HG03432 (cell line): ENCODE data around the gene CD68.
"Not testable (repeated sequence)": the region's sequence is repeated elsewhere in the genome, so short reads cannot be mapped to it uniquely, and the experiment has no call there.

Experiments
- ATAC-seq: cut with Tn5 transposase; IDR thresholded peaks from one replicate; pipeline ENCODE4 v1.9.1; 2021; ENCODE audit warnings: mild to moderate bottlenecking, moderate library complexity; ENCODE audit not compliant: unreplicated experiment

CD68 gene

DNA sequence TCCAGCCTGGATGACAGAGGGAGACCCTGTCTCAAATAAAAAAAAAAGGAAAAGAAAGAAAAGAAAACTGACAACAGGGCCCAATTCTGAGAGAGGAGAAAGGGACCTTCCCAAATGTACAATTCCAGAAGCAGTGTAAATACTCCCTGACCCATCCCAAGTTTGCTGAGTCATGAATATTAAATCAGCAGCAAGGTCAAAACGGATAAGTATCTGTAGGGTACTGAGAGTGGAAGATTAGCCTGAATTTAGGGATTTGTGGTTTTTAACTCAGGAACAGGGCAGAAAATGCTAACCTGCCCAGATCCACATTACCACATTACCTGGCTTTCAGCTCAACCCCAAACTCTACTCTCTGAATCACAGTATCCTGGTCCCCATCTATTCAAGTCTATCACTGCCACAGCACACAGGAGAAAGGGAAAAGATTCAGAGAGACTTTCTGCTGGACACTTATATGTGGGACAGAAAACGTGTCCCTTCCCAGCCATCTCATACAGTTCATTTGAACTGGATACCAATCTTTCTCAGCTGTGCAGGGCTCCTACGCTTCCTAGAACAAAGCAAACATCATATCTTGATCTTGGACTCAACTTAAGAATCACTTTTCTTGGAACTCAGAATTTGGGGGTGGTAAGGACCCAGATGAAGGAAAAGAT, 32.3 kb downstream of the CD68 start:
- no peak for ATAC-seq

- no peak for ATAC-seq
Observed at GRCh38 chr17:7612294-7612640, 32.8 kb downstream of the CD68 start.

DNA sequence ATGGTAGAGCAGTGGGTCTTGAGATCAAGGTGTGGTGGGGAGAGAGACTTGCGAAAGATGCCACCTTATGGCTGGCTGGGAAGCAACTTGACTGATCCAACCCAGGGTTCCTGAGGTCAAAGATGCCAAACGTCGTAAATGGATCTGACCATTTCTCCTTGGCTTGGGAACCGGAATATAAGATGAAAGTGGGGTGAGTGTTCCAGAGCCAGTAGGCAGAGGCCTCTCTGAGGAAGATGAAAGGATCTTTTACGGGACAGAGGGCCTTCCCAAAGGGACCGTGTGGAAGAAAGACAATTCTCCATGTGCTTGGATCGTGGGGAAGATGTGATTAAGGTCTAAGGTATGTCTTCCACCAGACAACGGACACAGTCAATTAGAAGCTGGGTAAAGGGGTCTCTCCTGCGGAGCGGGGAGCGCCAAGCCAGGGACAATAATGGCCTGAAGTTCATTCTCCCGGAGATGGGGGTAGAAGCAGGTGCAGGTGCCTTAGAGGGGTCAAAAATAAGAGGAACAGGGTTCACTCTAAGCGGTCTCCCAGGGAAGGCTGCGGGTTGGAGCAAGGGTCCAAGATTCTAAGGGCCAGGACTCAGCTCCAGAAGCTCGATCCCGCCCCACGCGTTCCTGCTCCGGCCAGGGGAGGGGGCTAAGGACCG, 34.5 kb downstream of the CD68 start:
- no peak for ATAC-seq

GRCh38 chr17:7614425-7615264, 35.2 kb downstream of the CD68 start, which contains the start of gene FXR2:
Gene FXR2 (minus strand): TSS chr17:7614897. CDS start chr17:7614532, 365 bp downstream.
- peak; percentile 78 for ATAC-seq

DNA sequence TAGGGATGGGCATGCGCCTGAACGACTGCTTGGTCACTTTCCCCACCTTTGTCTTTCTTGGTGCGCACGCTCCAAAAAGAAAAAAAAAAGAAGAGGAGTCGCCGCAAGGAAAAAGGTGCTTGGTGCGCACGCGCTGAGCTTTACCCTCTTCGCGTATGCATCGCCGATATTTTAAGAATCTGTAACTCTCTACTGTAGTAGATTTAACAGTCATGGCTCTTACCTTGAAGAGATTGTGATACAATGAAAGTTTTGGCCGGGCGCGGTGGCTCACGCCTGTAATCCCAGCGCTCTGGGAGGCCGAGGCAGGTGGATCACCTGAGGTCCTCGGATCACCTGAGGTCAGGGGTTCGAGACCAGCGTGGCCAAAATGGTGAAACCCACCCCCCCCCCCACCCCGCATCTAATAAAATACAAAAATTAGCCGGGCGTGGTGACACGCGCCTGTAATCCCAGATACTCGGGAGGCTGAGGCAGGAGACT, 35.9 kb downstream of the CD68 start:
- ATAC-seq, result no peak

DNA sequence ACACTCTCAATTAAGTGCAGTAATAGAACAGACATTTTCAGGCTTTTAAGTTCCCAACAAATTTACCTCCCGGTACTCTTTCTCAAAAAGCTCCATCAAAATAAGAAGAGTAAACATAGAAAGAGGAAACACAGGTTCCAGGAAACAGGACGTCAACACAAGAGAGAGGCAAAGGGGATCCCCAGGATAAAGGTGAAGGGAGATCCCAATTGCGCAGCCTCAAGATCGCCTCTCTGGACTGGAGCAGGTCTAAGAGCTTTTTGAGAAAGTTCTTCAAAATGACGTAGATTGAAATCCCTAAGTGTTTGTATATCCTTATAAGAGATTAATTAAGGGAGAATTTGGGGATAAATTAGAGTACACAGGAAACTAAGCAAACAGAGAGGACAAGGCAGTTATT, 39.2 kb downstream of the CD68 start:
- no peak for ATAC-seq

DNA sequence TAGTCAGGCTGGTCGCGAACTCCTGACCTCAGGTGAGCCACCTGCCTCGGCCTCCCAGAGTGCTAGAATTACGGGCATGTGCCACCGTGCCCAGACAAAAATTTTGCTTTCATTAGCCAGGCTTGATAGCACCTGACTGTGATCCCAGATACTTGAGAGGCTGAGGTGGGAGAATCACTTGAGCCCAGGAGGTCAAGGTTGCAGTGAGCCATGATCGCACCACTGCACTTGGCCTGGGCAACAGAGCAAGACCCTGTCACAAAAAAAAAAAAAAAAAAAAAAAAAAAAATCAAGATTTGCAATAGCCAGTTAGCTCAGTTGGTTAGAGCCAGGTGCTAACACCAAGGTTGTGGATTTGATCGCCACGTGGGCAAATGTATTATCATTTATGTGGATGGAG, 41.4 kb downstream of the CD68 start:
- no peak for ATAC-seq

GRCh38 chr17:7623661-7624060, 44.2 kb downstream of the CD68 start:
- no peak for ATAC-seq

GRCh38 chr17:7625749-7626148, 46.3 kb downstream of the CD68 start:
- ATAC-seq, result not testable (repeated sequence)

- ATAC-seq, result no peak
Observed at GRCh38 chr17:7626307-7626706, 46.9 kb downstream of the CD68 start.

DNA sequence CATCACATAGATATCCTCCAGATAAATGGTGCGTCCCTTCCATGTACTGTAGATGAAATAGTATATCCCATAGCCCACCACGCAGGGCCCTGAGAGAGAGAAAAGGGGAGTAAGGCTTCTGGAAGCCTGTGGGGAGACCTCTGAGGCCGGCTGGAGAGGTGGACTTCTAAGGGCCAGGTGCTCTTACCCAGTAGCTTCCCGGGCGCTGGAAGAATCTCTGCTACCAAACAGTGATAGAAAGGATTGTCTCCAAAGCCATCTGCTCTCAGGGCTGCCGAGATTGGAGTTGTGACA, 47.5 kb downstream of the CD68 start:
- peak; percentile 6 for ATAC-seq

DNA sequence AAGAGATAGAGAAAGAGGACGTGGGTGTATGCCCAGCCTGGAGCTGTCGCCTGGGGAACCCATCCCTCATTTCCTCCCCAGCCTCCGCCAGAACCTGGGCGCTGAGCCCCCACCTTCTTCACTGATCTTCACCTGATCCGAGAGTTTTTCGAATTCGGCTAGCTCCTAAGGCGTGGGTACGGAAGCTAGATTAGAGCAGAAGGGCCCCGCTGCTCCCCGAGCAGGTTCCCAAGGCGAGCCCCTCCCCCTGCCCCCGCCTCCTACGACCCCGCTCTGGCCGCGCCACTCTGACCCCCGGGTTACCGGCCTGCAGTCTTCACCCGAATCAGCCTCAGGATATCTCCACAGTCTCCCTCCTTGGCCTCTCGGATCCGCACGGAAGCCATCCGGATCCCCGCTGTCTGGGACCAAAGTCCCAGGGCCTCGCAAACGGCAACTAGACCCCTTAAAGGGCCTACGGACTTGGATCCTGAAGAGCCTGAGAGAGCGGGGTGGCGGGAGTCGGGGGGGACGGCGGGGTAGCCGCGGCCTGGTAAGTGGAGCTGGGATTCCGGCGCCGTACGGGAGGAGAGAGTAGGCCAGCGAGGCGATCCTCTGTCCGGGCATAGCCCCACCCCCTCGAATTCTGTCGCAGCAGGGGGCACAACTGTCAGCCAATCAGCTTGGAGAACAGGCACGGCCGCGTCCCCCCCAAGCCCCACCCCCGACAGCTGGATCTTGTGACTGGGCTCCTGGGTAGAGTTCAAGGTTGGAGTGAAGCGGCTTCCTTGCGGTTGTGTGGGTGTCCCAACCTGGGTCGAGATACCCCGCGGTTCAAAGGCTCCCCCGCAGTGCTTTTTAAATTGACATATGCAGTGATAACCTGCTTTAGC, 48.0 kb downstream of the CD68 start, which contains the start of gene SAT2:
Gene SAT2, minus strand, starts transcription at position 572 of the 872 bp plus-strand sequence. Its CDS starts 186 bp downstream, at position 386.
- ATAC-seq, result peak; percentile 77

GRCh38 chr17:7629939-7630571, 50.6 kb downstream of the CD68 start, which contains the start of gene SHBG:
Gene SHBG (plus strand): TSS chr17:7630135. CDS start chr17:7630173, 38 bp downstream.
- ATAC-seq, result no peak
